HepG2 (cell line): ENCODE data around the gene INAFM1. TPM values are rescaled to one million over a fixed set of nuclear protein-coding genes. Genes with fewer than 3 reads are reported as not detected.

Experiments
- AGO2 ChIP-seq: fragments of 200-400 bp; formaldehyde crosslinking; optimal IDR thresholded peaks from 2 replicates; pipeline ENCODE3; 2017; ENCODE audit warnings: mild to moderate bottlenecking, low read depth, low read length, moderate library complexity
- ATF7-NPFF ChIP-seq: sonication (generic); formaldehyde crosslinking; IDR thresholded peaks from 2 replicates; pipeline ENCODE4 v1.8.1; 2023; ENCODE audit warnings: mild to moderate bottlenecking, low read depth, missing genetic modification reagents, moderate library complexity
- BCL3 ChIP-seq: sonication (generic); formaldehyde crosslinking; IDR thresholded peaks from 2 replicates; pipeline ENCODE4 v1.5.1; 2020; ENCODE audit warnings: mild to moderate bottlenecking, missing genetic modification reagents, moderate library complexity
- CBFB ChIP-seq: sonication (generic); formaldehyde crosslinking; IDR thresholded peaks from 2 replicates; pipeline ENCODE4 v1.4.0; 2020; ENCODE audit warnings: missing genetic modification reagents
- HINFP ChIP-seq: sonication (generic); formaldehyde crosslinking; IDR thresholded peaks from 2 replicates; pipeline ENCODE4 v1.4.0; 2020; ENCODE audit warnings: low read depth, mild to moderate bottlenecking, missing genetic modification reagents
- JUND ChIP-seq: sonication (generic); formaldehyde crosslinking; IDR thresholded peaks from 2 replicates; pipeline ENCODE4 v1.8.0; 2022; ENCODE audit warnings: mild to moderate bottlenecking, missing genetic modification reagents
- KLF6 ChIP-seq: IDR thresholded peaks from 2 replicates; pipeline ENCODE4 v1.8.0; 2016; ENCODE audit warnings: missing biosample characterization, missing genetic modification reagents
- MAZ ChIP-seq, 2 experiments: sonication (generic) in 1 of 2; formaldehyde crosslinking in 1 of 2; IDR thresholded peaks; 2 replicates each; pipeline versions ENCODE4 v1.5.0 to v1.6.1; 2012 to 2020; ENCODE audit warnings: low read depth in 2 of 2, mild to moderate bottlenecking in 2 of 2, borderline replicate concordance in 1 of 2, improper control_type of control experiment in 1 of 2, low read length in 1 of 2, missing genetic modification reagents in 1 of 2, moderate library complexity in 1 of 2
- NONO ChIP-seq, 2 experiments: fragments of 450-650 bp in 1 of 2; sonication (generic) in 1 of 2; formaldehyde crosslinking in 1 of 2; IDR thresholded peaks in 1 of 2; conservative IDR thresholded peaks in 1 of 2; 2 replicates each; pipeline versions ENCODE4 v1.6.1 to v1.8.0; 2017 to 2022; ENCODE audit warnings: mild to moderate bottlenecking in 1 of 2, missing genetic modification reagents in 1 of 2, moderate library complexity in 1 of 2
- NR0B2 ChIP-seq: sonication (generic); formaldehyde crosslinking; IDR thresholded peaks from 2 replicates; pipeline ENCODE4 v1.4.0; 2020; ENCODE audit warnings: mild to moderate bottlenecking, missing genetic modification reagents
- ZBTB2 ChIP-seq: sonication (generic); formaldehyde crosslinking; IDR thresholded peaks from 2 replicates; pipeline ENCODE4 v1.8.0; 2022; ENCODE audit warnings: low read depth, missing genetic modification reagents
- ZBTB39 ChIP-seq: sonication (generic); formaldehyde crosslinking; IDR thresholded peaks from 2 replicates; pipeline ENCODE4 v1.5.0; 2020; ENCODE audit warnings: missing genetic modification reagents
- ZBTB7A ChIP-seq: sonication (generic); formaldehyde crosslinking; IDR thresholded peaks from 2 replicates; pipeline ENCODE4 v1.8.0; 2022; ENCODE audit warnings: mild to moderate bottlenecking, missing genetic modification reagents
- ZNF232 ChIP-seq: sonication (generic); formaldehyde crosslinking; IDR thresholded peaks from 2 replicates; pipeline ENCODE4 v1.4.0; 2020; ENCODE audit warnings: missing genetic modification reagents, borderline replicate concordance
- ZNF773 ChIP-seq: sonication (generic); formaldehyde crosslinking; IDR thresholded peaks from 2 replicates; pipeline ENCODE4 v1.4.0; 2020; ENCODE audit warnings: missing genetic modification reagents, borderline replicate concordance
- ZSCAN20 ChIP-seq: sonication (generic); formaldehyde crosslinking; IDR thresholded peaks from 2 replicates; pipeline ENCODE4 v1.4.0; 2020; ENCODE audit warnings: missing genetic modification reagents, mild to moderate bottlenecking, borderline replicate concordance
- ZSCAN30 ChIP-seq: sonication (generic); formaldehyde crosslinking; IDR thresholded peaks from 2 replicates; pipeline ENCODE4 v1.5.0; 2020; ENCODE audit warnings: mild to moderate bottlenecking, missing genetic modification reagents
- ZSCAN9 ChIP-seq: IDR thresholded peaks from 2 replicates; pipeline ENCODE4 v1.6.1; 2016; ENCODE audit warnings: borderline replicate concordance
- polyA plus RNA-seq, 8 experiments: library from polyadenylated mRNA; depleted of rRNA in 3 of 8; stranded (reverse) in 7 of 8; unstranded in 1 of 8; fragments of >200 nt; fragmentation: Illumina TruSeq in 4 of 8; extraction: Trizol in 4 of 8; gene quantifications; 2 replicates each; pipeline versions ENCODE4 v1.2.1 to v1.2.3, GENCODE V29; 2011 to 2016; ENCODE audit warnings: low read depth in 4 of 8, missing spikeins in 1 of 8, mixed read lengths in 1 of 8; ENCODE audit not compliant: insufficient read depth in 1 of 8
- total RNA-seq, 5 experiments: library from RNA; depleted of rRNA; stranded (reverse); fragments of >200 nt; fragmentation: Illumina TruSeq; extraction: Trizol; gene quantifications; 2 replicates each; pipeline ENCODE4 v1.2.3, GENCODE V29; 2016; ENCODE audit warnings: low read depth in 1 of 5

INAFM1 gene
- total and polyA plus RNA-seq, 2 of the 13 experiments (the other 11 are each of a cell fraction or from before 2014, with no cell fraction given) = 0.88 to 1.9 TPM

GRCh38 chr19:47240996-47241918 lies 33.4 kb upstream of the INAFM1 start (continued):
- TF ChIP-seq ZBTB39 (CRISPR knock-in tag) (no peak), ZNF232 (no peak), KLF6 (CRISPR knock-in tag) (no peak), ZSCAN20 (CRISPR knock-in tag) (no peak), AGO2 (no peak), CBFB (CRISPR knock-in tag) (0 out of 2 replicates have a peak, but pooled peaks have one; percentile 17), NONO (IDR thresholded peaks at IDR 0.05) (no peak), NONO (CRISPR knock-in tag; conservative IDR thresholded peaks at IDR 0.05) (peak; percentile 42; the same call in 1 of the 2 replicates), JUND (peak; percentile 75; the same call in 1 of the 2 replicates), ZSCAN30 (no peak), BCL3 (CRISPR knock-in tag) (no peak), HINFP (CRISPR knock-in tag) (no peak), ZSCAN9 (CRISPR knock-in tag) (no peak), ZNF773 (CRISPR knock-in tag) (no peak), NR0B2 (CRISPR knock-in tag) (no peak), ATF7-NPFF (no peak), MAZ (IDR thresholded peaks at IDR 0.05; ENCODE audit: borderline replicate concordance, low read depth, low read length) (no peak; the same call in 1 of the 2 replicates), MAZ (CRISPR knock-in tag; IDR thresholded peaks at IDR 0.05; ENCODE audit: low read depth) (peak; percentile 78; the same call in 1 of the 2 replicates), ZBTB7A (CRISPR knock-in tag) (no peak), ZBTB2 (CRISPR knock-in tag) (peak; percentile 50; the same call in 1 of the 2 replicates)
